HG03159 (cell line): ENCODE measurements around the gene HEPHL1.
"Not testable (repeated sequence)": the region's sequence is repeated elsewhere in the genome, so short reads cannot be mapped to it uniquely, and the experiment has no call there.

Experiments used
- ATAC-seq: cut with Tn5 transposase; IDR thresholded peaks from one replicate; pipeline ENCODE4 v1.9.1; 2021; ENCODE audit warnings: mild to moderate bottlenecking, moderate library complexity; ENCODE audit not compliant: unreplicated experiment

HEPHL1 gene

GRCh38 chr11:94149431-94150017 is 128.4 kb downstream of the HEPHL1 start:
- no peak for ATAC-seq

- ATAC-seq: no peak
Observed at GRCh38 chr11:94150056-94150455, 128.9 kb downstream of the HEPHL1 start.

GRCh38 chr11:94150704-94151685 is 129.8 kb downstream of the HEPHL1 start:
- no peak for ATAC-seq

GRCh38 chr11:94151903-94152677 is 130.9 kb downstream of the HEPHL1 start:
- peak; percentile 52 for ATAC-seq

- ATAC-seq: no peak
Observed at GRCh38 chr11:94152678-94153065, 131.5 kb downstream of the HEPHL1 start.

GRCh38 chr11:94153320-94153719 is 132.2 kb downstream of the HEPHL1 start:
- no peak for ATAC-seq

GRCh38 chr11:94154095-94154856 is 133.1 kb downstream of the HEPHL1 start:
- no peak for ATAC-seq

- not testable (repeated sequence) for ATAC-seq
Observed at GRCh38 chr11:94157339-94157738, 136.2 kb downstream of the HEPHL1 start.
